Chondrocyte (in vitro differentiated cells): ENCODE results near the gene C4BPB. TPM values are rescaled to one million over a fixed set of nuclear protein-coding genes. Genes with fewer than 3 reads are reported as not detected.
A peak's percentile ranks its signal among the peaks of the same experiment; 100 is the strongest.

Source experiments
- DNase-seq: peaks from one replicate; pipeline ENCODE4 v3.0.0; 2021; ENCODE audit warnings: mixed read lengths, low spot score
- H3K27ac Mint-ChIP-seq: one replicate; pipeline ENCODE4 v1.8.0; 2021; ENCODE audit warnings: mild to moderate bottlenecking, moderate library complexity, mixed read lengths; ENCODE audit not compliant: unreplicated experiment
- H3K27me3 Mint-ChIP-seq: 2 replicates; pipeline ENCODE4 v1.8.0; 2021; ENCODE audit warnings: low read depth, mixed read lengths
- H3K36me3 Mint-ChIP-seq: 2 replicates; pipeline ENCODE4 v1.8.0; 2021; ENCODE audit warnings: low read depth, mixed read lengths
- H3K4me1 Mint-ChIP-seq: 2 replicates; pipeline ENCODE4 v1.8.0; 2021; ENCODE audit warnings: low read depth, mild to moderate bottlenecking, mixed read lengths
- H3K4me3 Mint-ChIP-seq: one replicate; pipeline ENCODE4 v1.8.0; 2021; ENCODE audit warnings: mild to moderate bottlenecking, moderate library complexity, mixed read lengths; ENCODE audit not compliant: unreplicated experiment
- H3K9me3 Mint-ChIP-seq: 2 replicates; pipeline ENCODE4 v1.8.0; 2021; ENCODE audit warnings: low read depth, mixed read lengths
- CTCF ChIP-seq: fragments of 200-600 bp; sonication (generic); IDR thresholded peaks from 2 replicates; pipeline ENCODE4 v1.5.0; 2021; ENCODE audit warnings: antibody characterized with exemption, mild to moderate bottlenecking, moderate library complexity
- total RNA-seq: library from RNA; stranded (reverse); gene quantifications from 3 replicates; pipeline ENCODE4 v1.2.1, GENCODE V29; 2021

The C4BPB gene
- total RNA-seq, 1 donor from 2014 or later = not detected

DNA sequence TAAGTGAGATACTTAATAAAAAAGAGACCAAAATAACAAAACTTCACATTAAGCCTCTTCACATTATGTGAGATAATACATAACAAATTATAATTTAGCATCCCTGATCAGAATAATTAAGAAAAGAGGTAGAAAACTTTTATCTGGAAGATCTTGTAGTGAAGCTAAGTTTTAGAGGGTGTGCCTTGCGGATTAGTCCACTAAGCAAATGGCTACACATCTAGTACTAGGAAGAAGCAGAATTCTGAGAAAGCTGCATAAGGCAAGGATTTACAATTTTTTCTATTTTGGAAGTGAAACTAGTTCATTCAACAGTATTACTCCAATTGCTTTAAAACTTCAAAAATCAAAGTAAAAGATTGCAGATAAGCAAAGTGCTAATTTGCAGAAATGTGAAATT is 41.2 kb upstream of the C4BPB start:
- Mint-ChIP-seq H3K9me3 (no peaks in the 10 kb centered on the region), H3K4me1 (peaks cover 50% of the 10 kb centered on the region), H3K36me3 (peaks cover 6% of the 10 kb centered on the region), H3K4me3 (no peak overlapping the region), H3K27ac (no peak overlapping the region), H3K27me3 (no peaks in the 10 kb centered on the region)
- no peak for TF ChIP-seq CTCF
- no peak for DNase-seq

- TF ChIP-seq CTCF = no peak
- Mint-ChIP-seq H3K27me3 (no peaks in the 10 kb centered on the region), H3K27ac (no peak overlapping the region), H3K9me3 (no peaks in the 10 kb centered on the region), H3K4me1 (peaks cover 56% of the 10 kb centered on the region), H3K36me3 (peaks cover 6% of the 10 kb centered on the region), H3K4me3 (no peak overlapping the region)
- no peak for DNase-seq
Observed at GRCh38 chr1:207048041-207048440, 40.6 kb upstream of the C4BPB start.

GRCh38 chr1:207049054-207049453 is 39.6 kb upstream of the C4BPB start:
- Mint-ChIP-seq H3K4me1 (peaks cover 61% of the 10 kb centered on the region), H3K36me3 (peaks cover 6% of the 10 kb centered on the region), H3K9me3 (no peaks in the 10 kb centered on the region), H3K4me3 (peak overlapping the region; percentile 86), H3K27me3 (no peaks in the 10 kb centered on the region), H3K27ac (no peak overlapping the region)
- TF ChIP-seq CTCF = no peak
- DNase-seq = no peak

DNA sequence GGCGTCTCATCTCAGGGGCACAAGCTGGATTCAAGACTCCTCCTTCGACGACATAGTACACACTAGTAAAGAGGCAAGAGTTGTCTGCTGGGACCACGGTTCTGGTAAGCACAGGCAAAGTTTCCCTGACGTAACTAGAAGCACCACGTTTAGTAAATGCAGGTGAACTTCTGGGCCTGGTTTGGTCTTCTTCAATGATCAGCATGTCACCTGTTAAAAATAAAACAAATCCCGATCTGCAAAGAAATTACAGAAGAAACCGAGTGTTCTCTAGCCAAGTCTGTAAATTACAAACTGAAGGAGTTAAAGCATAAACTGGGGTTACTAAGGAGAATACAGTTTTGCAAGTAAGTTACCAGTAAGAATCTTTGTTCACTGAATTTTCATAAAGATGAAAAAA is 39.1 kb upstream of the C4BPB start:
- no peaks in the 10 kb centered on the region for H3K27me3 Mint-ChIP-seq
- peaks cover 6% of the 10 kb centered on the region for H3K36me3 Mint-ChIP-seq
- peaks cover 61% of the 10 kb centered on the region for H3K4me1 Mint-ChIP-seq
- H3K4me3 Mint-ChIP-seq = peak overlapping the region; percentile 86
- no peak overlapping the region for H3K27ac Mint-ChIP-seq
- no peak for TF ChIP-seq CTCF
- no peaks in the 10 kb centered on the region for H3K9me3 Mint-ChIP-seq
- no peak for DNase-seq

- peak; percentile 89 for TF ChIP-seq CTCF
- no peak for DNase-seq
- Mint-ChIP-seq H3K9me3 (no peaks in the 10 kb centered on the region), H3K27me3 (no peaks in the 10 kb centered on the region), H3K4me3 (peak overlapping the region; percentile 86), H3K36me3 (peaks cover 6% of the 10 kb centered on the region), H3K27ac (peak overlapping the region; percentile 95), H3K4me1 (peaks cover 61% of the 10 kb centered on the region)
Observed at GRCh38 chr1:207049974-207050391, 38.7 kb upstream of the C4BPB start.
